NCI-H128 (cell line): ENCODE measurements around the gene APBB2.

Source experiments
- DNase-seq: peaks from one replicate; lab custom pipeline; 2025; ENCODE audit not compliant: unreplicated experiment; lab: John Stamatoyannopoulos, UW

Gene APBB2

DNA sequence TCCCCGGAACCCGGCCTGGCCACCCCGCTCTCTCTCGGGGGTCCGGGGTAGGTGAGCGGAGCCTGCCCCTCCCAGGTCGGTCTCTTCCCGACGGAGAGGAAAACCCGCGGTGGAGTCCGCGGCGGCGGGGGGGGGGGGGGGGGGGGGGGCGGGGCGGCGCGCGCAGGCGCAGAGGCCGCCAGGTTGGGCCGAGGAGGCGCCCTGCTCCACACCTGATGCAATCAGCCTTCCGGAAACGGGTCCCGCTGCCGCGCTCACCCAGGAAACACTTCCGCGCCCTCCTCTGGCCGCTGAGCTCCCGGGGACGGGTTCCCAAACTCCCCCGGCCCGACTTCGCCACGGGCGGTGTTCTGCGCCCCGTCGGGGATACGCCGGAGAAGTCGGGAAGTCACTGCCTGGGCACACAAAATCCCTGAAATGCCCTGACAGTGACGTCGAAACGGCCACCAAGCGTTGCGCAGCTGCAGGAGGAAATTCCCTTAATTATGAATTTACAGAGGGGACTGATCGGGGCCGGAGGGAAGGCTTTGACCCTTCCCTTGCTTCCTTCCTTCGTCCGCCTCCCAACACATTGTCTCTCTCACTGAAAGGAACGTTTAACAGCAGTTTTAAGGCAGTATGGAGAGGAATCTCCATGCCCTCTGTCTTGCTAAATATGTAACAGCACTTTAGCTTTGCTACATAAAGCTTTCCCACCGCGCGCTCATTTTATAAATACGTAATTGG, 2.1 kb upstream of the APBB2 start:
- peak; percentile 25 for DNase-seq

DNA sequence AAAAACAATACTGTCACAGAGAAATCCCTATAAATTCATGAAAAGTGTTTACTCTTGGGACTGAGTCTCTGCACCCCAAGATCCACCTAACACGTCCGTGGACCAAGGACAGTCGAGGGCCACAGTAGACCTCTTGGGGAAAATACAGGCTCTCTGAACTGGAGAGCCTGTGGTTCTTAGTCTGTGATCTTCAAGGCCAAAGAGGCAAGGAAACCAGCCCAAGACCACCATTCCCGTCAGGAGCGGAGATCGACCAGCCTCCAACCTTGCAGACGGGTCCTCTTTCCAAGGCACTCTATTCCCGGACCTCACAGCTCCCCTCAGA, 1.6 kb upstream of the APBB2 start:
- no peak for DNase-seq

GRCh38 chr4:41215155-41215554, 813 bp upstream of the APBB2 start:
- no peak for DNase-seq

- no peak for DNase-seq
These were observed 444 bp upstream of the APBB2 start for GRCh38 chr4:41214825-41215146.

GRCh38 chr4:41213625-41214135, 662 bp downstream of the APBB2 start:
- DNase-seq, result no peak

GRCh38 chr4:41212616-41213203, 1.6 kb downstream of the APBB2 start:
- DNase-seq, result no peak

GRCh38 chr4:41211951-41212615, 2.3 kb downstream of the APBB2 start:
- no peak for DNase-seq

- no peak for DNase-seq
These were observed 4.4 kb downstream of the APBB2 start for GRCh38 chr4:41209901-41210300.

DNA sequence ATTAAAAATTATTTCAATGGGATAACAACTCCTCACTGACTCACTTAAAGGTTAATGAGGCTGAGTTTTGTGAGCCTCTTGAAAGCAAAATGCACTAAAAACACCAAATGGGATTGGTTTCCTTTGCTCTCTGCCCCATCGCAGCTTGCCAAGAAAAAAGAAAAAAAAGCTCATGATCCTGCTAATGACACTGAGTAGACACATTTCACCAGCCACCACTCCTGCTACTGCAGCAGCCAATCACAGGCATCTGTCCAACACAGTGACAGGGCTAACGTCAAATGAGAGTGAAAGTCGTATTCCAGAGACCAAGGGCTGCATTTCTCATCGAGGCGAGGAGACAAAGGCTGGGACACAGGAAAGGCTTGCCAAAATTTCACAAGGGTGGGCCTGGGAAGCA, 5.2 kb downstream of the APBB2 start:
- no peak for DNase-seq

DNA sequence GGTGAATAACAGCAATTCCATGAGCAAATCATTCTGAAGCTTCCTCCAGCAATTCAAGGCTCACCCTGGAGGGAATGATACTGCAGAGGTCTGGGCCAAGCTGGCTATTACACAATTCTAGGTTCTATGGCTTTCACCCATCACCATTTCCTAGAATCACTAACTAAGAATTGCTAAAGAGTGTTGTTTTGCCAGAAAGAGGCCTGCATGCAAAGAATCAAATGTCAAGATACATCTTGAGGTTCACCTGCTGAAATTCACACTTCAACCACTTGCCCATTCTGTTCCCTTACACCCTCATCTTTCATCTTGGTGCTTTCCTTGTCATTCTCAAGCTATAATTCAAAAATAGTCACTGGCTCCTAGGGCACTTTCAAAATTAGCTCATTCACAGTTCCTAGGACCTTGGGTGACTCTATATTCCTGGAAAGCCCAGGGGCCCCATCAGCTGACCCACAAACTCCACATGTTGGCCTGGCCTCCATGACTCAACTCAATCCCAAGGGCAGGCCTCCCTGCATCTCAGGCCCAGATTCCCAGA, 7.0 kb downstream of the APBB2 start:
- no peak for DNase-seq

DNA sequence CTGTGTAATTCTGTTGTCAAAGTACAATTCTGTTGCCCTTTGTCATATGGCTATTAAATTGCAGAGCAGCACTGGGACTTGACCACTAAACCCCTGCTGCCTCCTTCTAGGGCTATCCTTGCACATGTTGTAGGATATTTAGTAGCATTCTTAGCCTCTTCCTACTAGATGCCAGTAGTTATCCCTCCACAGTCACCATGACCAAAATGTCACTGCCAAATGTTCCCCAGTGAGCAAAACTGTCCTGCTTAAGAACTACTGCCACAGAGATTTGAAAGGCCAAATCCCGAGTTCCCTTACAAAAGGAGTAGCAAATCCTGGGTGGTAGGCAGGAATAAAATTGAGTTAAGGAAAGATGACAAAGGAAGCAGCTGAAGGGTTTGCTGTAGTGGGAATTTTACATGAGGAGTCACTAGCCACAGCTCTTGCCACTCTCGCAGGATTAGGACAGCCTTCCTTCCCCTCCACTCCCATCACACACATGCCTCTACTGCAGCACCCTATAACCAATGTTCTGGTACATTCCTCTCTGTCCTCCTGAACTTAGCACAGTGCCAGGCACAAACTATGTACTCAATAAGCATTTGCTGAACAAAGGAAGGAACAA, 8.4 kb downstream of the APBB2 start:
- DNase-seq, result no peak

DNA sequence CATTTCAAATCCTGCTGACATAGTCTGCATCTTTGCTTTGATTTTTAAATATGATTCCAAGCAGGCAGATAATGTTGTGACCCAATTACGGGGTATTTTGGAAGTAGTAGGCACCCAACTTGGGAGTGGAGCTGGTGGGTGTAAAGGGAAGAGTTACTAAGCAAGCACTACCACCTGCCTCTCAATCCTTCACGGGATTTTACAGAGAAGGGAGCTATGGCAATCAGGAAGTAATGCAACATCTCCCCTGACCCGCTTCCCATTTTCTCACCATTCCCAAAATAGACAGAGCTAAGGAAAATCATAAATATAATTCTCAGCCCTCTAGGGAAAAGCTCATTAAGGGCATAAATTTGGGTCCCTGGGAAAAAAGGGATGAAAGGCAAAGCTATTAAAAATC, 9.2 kb downstream of the APBB2 start:
- DNase-seq, result no peak

DNA sequence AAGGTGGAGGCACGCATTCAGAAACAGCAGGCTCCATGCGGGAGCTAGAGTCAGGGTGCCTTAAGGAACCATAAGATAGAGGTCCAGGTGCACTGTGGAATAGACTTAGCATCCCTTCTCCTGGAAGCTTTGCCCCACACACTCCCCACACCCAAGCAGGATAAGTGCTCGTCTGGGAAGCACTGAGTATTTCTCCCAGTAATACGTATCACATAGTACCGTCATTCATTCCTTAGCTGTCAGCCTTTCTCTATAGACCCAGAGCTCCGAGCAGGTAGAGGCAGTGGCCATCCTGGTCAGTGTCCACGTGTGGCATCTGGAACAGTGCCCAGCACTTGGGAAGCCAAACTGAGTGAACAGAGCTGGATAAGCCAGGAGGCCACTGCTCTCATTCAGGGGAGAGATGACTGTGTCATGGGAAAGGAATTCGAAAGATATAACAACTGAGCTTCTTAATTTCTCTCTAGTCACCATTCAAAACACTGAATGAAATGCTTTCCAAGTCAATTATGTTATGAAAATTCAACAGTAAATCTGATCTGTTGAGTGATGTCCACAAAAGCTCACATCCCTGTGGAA, 9.9 kb downstream of the APBB2 start:
- DNase-seq, result no peak

DNA sequence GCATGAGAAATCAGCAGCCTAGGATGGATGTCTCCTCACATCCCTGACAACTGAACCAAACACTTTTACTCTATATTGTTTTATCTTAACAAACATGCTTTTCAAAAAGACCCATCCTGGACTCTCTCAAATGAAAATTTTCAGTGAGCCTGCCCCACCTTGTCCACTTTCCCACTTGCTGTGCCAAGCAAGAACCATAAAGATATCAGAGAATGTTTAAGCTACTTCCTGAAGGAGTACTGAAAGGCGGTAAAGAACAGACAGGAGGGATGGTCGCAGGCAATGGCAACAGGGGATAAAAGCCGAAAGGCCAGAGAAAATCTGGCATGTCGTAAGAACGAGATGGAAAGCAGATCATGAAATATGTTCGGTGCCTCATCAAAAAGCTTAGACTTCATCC, 10.5 kb downstream of the APBB2 start:
- no peak for DNase-seq

- DNase-seq, result no peak
These were observed 11.3 kb downstream of the APBB2 start for GRCh38 chr4:41202820-41203568.

DNA sequence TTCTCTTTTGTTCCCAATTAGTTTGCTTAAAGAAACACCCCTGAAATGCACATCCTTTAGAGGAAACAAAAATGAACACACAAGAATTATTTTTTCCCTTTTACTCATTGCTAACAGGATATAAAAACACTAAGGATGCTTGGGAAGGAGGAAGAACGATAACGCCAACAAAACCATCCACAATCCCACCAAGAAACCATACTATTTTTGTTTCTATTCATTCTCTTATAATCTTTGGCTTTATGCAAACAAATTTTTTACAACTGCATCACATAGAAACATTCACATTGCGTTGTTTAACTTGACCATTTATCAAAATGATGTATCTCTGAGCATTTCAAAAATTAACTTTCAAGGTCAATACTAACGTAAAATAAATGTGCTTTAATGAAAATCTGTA, 12.0 kb downstream of the APBB2 start:
- no peak for DNase-seq

- no peak for DNase-seq
These were observed 13.8 kb downstream of the APBB2 start for GRCh38 chr4:41200486-41201017.

DNA sequence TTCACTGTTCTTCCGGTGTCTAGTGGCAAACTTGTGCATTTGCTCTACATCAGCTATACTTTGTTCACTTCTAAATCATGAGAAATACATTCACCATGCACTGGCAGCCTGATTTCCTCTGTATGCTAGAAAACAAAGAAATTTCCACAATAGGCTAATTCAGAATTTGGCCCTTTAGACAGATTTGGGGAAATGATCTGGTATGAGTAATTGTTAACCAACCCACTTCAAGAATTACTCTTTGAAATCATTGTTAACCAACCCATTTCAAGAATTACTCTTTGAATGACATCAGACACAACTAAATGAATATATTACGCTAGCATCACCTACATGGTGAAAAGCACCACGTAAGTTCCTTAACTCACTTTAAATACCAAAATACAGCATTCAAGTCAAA, 14.6 kb downstream of the APBB2 start:
- DNase-seq, result no peak

GRCh38 chr4:41197996-41198395, 16.3 kb downstream of the APBB2 start:
- no peak for DNase-seq

DNA sequence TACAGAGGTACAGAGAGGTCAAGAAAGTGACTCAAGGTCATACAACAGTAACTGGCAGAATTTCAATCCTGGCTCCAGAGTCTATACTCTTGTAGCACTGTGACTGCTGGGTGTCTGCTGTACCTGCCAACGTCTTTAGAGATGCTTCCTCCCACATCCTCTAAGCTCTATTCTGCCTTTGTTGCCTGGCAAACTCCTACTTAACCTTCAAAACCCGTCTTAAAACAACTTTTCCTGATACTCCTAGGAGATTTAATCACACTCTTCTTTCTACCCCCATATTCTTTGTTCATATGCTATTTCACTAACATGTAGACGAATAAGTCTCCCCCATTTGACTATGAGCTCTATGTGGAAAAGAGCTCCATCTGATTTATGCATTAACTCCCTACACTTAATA, 16.8 kb downstream of the APBB2 start:
- DNase-seq, result no peak
